Panc1 (cell line): ENCODE data around the gene LPIN3.

Experiments used
- CTCF ChIP-seq: fragments of 450-650 bp; IDR thresholded peaks from 2 replicates; pipeline ENCODE4 v1.5.1; 2017; ENCODE audit warnings: mild to moderate bottlenecking
- POLR2AphosphoS5 ChIP-seq: IDR thresholded peaks from 2 replicates; pipeline ENCODE4 v1.6.1; 2012; ENCODE audit warnings: mild to moderate bottlenecking, low read depth, low read length, moderate library complexity
- REST ChIP-seq, 2 experiments: IDR thresholded peaks; 2 replicates each; pipeline ENCODE4 v1.6.1; 2011 to 2012; ENCODE audit warnings: low read depth in 2 of 2, control low read depth in 1 of 2, low read length in 1 of 2, mild to moderate bottlenecking in 1 of 2, moderate library complexity in 1 of 2; ENCODE audit not compliant: insufficient read depth in 1 of 2
- SIN3A ChIP-seq: IDR thresholded peaks from 2 replicates; pipeline ENCODE4 v1.6.1; 2012; ENCODE audit warnings: low read depth, mild to moderate bottlenecking, low read length, moderate library complexity, borderline replicate concordance; ENCODE audit not compliant: insufficient read depth
- TCF7L2 ChIP-seq: IDR thresholded peaks from 2 replicates; pipeline ENCODE4 v1.6.1; 2011; ENCODE audit warnings: mild to moderate bottlenecking, low read depth, low read length, inconsistent platforms

GRCh38 chr20:41320441-41320840 is 20.2 kb upstream of the LPIN3 start:
- TF ChIP-seq CTCF (no peak), POLR2AphosphoS5 (no peak), REST (IDR thresholded peaks at IDR 0.05; ENCODE audit: insufficient read depth in 1 of 2, low read depth in 2 of 2, low read length in 1 of 2) (no peak), SIN3A (no peak), TCF7L2 (no peak)
